H1 (cell line): Measurements from ENCODE around the gene RBFOX1. TPM values are rescaled to one million over a fixed set of nuclear protein-coding genes. Genes with fewer than 3 reads are reported as not detected.

Experiments
- CTCF ChIA-PET: fragments of 300-600 bp; sonication (Branson Sonifier 250); formaldehyde crosslinking; loops from one replicate; lab custom pipeline; 2021; ENCODE audit not compliant: partially characterized antibody; lab: Charles Lee
- POLR2A ChIA-PET: fragments of 300-600 bp; sonication (Branson Sonifier 250); formaldehyde crosslinking; loops from one replicate; lab custom pipeline; 2021; ENCODE audit warnings: inconsistent platforms; ENCODE audit not compliant: partially characterized antibody; lab: Charles Lee
- DNase-seq, 2 experiments: peaks; one replicate each; pipeline versions ENCODE4 v3.0.0 to v3.0.0-alpha.2; 2010 to 2022; ENCODE audit warnings: low spot score in 2 of 2, low read depth in 1 of 2, mixed read lengths in 1 of 2
- FAIRE-seq: peaks from 2 replicates; lab custom pipeline; 2011; peaks lifted over from hg19 to GRCh38; lab: Jason Lieb, UNC
- H2AFZ ChIP-seq: 2 replicates; pipeline ENCODE4 v1.8.1; 2012; ENCODE audit warnings: low read length, inconsistent platforms
- H2AK5ac ChIP-seq: 2 replicates; pipeline ENCODE4 v1.6.1; 2013; ENCODE audit warnings: low read depth, low read length
- H2BK120ac ChIP-seq: replicated peaks from 2 replicates; pipeline ENCODE3; 2013; ENCODE audit warnings: low read depth, low read length, inconsistent platforms
- H2BK12ac ChIP-seq: 2 replicates; pipeline ENCODE4 v1.6.1; 2013; ENCODE audit warnings: low read depth, low read length
- H2BK15ac ChIP-seq: 2 replicates; pipeline ENCODE4 v1.6.1; 2013; ENCODE audit warnings: low read length
- H2BK20ac ChIP-seq: 2 replicates; pipeline ENCODE4 v1.6.1; 2013; ENCODE audit warnings: low read length
- H2BK5ac ChIP-seq: 2 replicates; pipeline ENCODE4 v1.6.1; 2013; ENCODE audit warnings: low read depth, low read length
- H3K14ac ChIP-seq: 2 replicates; pipeline ENCODE4 v1.6.1; 2013; ENCODE audit warnings: inconsistent platforms; ENCODE audit not compliant: insufficient read length
- H3K18ac ChIP-seq: 2 replicates; pipeline ENCODE4 v1.6.1; 2013; ENCODE audit warnings: low read length; ENCODE audit errors: extremely low read depth
- H3K23ac ChIP-seq: 2 replicates; pipeline ENCODE4 v1.6.1; 2013; ENCODE audit warnings: inconsistent platforms; ENCODE audit not compliant: insufficient read length
- H3K23me2 ChIP-seq: 2 replicates; pipeline ENCODE4 v1.6.1; 2013; ENCODE audit warnings: low read depth, low read length
- H3K27ac ChIP-seq: 2 replicates; pipeline ENCODE4 v1.6.1; 2011; ENCODE audit warnings: low read depth, low read length, inconsistent platforms
- H3K27me3 ChIP-seq, 4 experiments: replicated peaks in 1 of 4; 1 replicate in 1 of 4; 2 replicates in 3 of 4; pipeline versions ENCODE4 v1.6.1 to v1.8.1; 2011 to 2013; ENCODE audit warnings: low read length in 3 of 4, mild to moderate bottlenecking in 3 of 4, inconsistent platforms in 2 of 4, mixed read lengths in 2 of 4, moderate library complexity in 1 of 4; ENCODE audit not compliant: control insufficient read depth in 3 of 4, insufficient read depth in 3 of 4; ENCODE audit errors: extremely low read depth in 1 of 4
- H3K36me3 ChIP-seq, 4 experiments: 2 replicates each; pipeline versions ENCODE4 v1.6.1 to v1.8.1; 2011 to 2013; ENCODE audit warnings: mild to moderate bottlenecking in 4 of 4, low read length in 3 of 4, moderate library complexity in 2 of 4, control low read depth in 1 of 4, inconsistent platforms in 1 of 4; ENCODE audit not compliant: insufficient read depth in 4 of 4, control insufficient read depth in 2 of 4
- H3K4ac ChIP-seq: replicated peaks from 2 replicates; pipeline ENCODE3; 2013; ENCODE audit warnings: low read length, low read depth, mixed read lengths, inconsistent platforms; ENCODE audit not compliant: insufficient read length
- H3K4me1 ChIP-seq, 4 experiments: replicated peaks in 1 of 4; 1 replicate in 1 of 4; 2 replicates in 3 of 4; pipeline versions ENCODE4 v1.6.1 to v1.8.1; 2011 to 2013; ENCODE audit warnings: low read length in 3 of 4, inconsistent platforms in 2 of 4, mixed read lengths in 1 of 4; ENCODE audit not compliant: insufficient read depth in 4 of 4, control insufficient read depth in 3 of 4
- H3K4me2 ChIP-seq, 2 experiments: 2 replicates each; pipeline versions ENCODE4 v1.6.1 to v1.8.1; 2011 to 2013; ENCODE audit warnings: low read depth in 2 of 2, low read length in 2 of 2, control low read depth in 1 of 2, inconsistent platforms in 1 of 2, mild to moderate bottlenecking in 1 of 2; ENCODE audit not compliant: insufficient read depth in 1 of 2
- H3K4me3 ChIP-seq, 4 experiments: fragments of 200-600, 300-600 bp in 1 of 4; sonication (generic), shearing (Covaris generic), sonication (Bioruptor Twin) in 1 of 4; 2 replicates each; pipeline versions ENCODE4 v1.5.1 to v1.8.1; 2011 to 2016; ENCODE audit warnings: low read length in 4 of 4, low read depth in 3 of 4, control low read depth in 2 of 4, inconsistent platforms in 2 of 4, mild to moderate bottlenecking in 2 of 4, mixed read lengths in 1 of 4, moderate library complexity in 1 of 4; ENCODE audit not compliant: insufficient read depth in 2 of 4; ENCODE audit errors: extremely low read depth in 1 of 4
- H3K56ac ChIP-seq: replicated peaks from 2 replicates; pipeline ENCODE3; 2013; ENCODE audit warnings: low read depth, mild to moderate bottlenecking, mixed read lengths, low read length, inconsistent platforms; ENCODE audit not compliant: insufficient read length
- H3K79me1 ChIP-seq: 2 replicates; pipeline ENCODE4 v1.6.1; 2013; ENCODE audit warnings: low read depth, low read length, control low read depth
- H3K79me2 ChIP-seq, 2 experiments: 2 replicates each; pipeline versions ENCODE4 v1.6.1 to v1.8.1; 2012 to 2013; ENCODE audit warnings: low read length in 2 of 2, mild to moderate bottlenecking in 2 of 2, inconsistent platforms in 1 of 2; ENCODE audit not compliant: insufficient read depth in 2 of 2, control insufficient read depth in 1 of 2
- H3K9ac ChIP-seq, 4 experiments: replicated peaks in 1 of 4; 1 replicate in 1 of 4; 2 replicates in 3 of 4; pipeline versions ENCODE4 v1.6.1 to v1.8.1; 2011 to 2013; ENCODE audit warnings: low read depth in 3 of 4, low read length in 3 of 4, control low read depth in 2 of 4, mild to moderate bottlenecking in 2 of 4, moderate library complexity in 2 of 4, inconsistent platforms in 1 of 4; ENCODE audit errors: extremely low read depth in 1 of 4
- H3K9me3 ChIP-seq, 2 experiments: 2 replicates each; pipeline versions ENCODE4 v1.6.1 to v1.8.1; 2012 to 2013; ENCODE audit warnings: mild to moderate bottlenecking in 2 of 2, moderate library complexity in 2 of 2, control low read depth in 1 of 2, inconsistent platforms in 1 of 2, low read depth in 1 of 2, low read length in 1 of 2, mixed read lengths in 1 of 2; ENCODE audit not compliant: insufficient read depth in 2 of 2
- H4K20me1 ChIP-seq, 2 experiments: replicated peaks in 1 of 2; 2 replicates each; pipeline versions ENCODE3 to v1.8.1; 2011 to 2013; ENCODE audit warnings: inconsistent platforms in 2 of 2, low read length in 2 of 2, mild to moderate bottlenecking in 1 of 2; ENCODE audit not compliant: insufficient read depth in 2 of 2, control insufficient read depth in 1 of 2
- H4K5ac ChIP-seq: 2 replicates; pipeline ENCODE4 v1.6.1; 2013; ENCODE audit warnings: low read length, low read depth, mixed read lengths, inconsistent platforms; ENCODE audit not compliant: insufficient read length
- H4K8ac ChIP-seq: 2 replicates; pipeline ENCODE4 v1.8.0; 2013; ENCODE audit warnings: mild to moderate bottlenecking, moderate library complexity, low read length, inconsistent platforms; ENCODE audit not compliant: insufficient read depth; ENCODE audit errors: extremely low read depth
- H4K91ac ChIP-seq: replicated peaks from 2 replicates; pipeline ENCODE3; 2013; ENCODE audit warnings: low read length, mixed read lengths, inconsistent platforms; ENCODE audit not compliant: insufficient read length
- EGR1 ChIP-seq: IDR thresholded peaks from 2 replicates; pipeline ENCODE4 v1.6.1; 2011; ENCODE audit warnings: low read depth, low read length, borderline replicate concordance
- HDAC2 ChIP-seq, 2 experiments: fragments of 300-600 bp in 1 of 2; sonication (generic) in 1 of 2; IDR thresholded peaks; 2 replicates each; pipeline ENCODE4 v1.6.1; 2011 to 2012; ENCODE audit warnings: low read depth in 2 of 2, low read length in 2 of 2, mild to moderate bottlenecking in 2 of 2, moderate library complexity in 2 of 2, borderline replicate concordance in 1 of 2, inconsistent platforms in 1 of 2
- JUN ChIP-seq: IDR thresholded peaks from 2 replicates; pipeline ENCODE4 v1.6.1; 2011; ENCODE audit warnings: low read depth, mild to moderate bottlenecking, improper control_type of control experiment, low read length
- MAFK ChIP-seq: IDR thresholded peaks from 2 replicates; pipeline ENCODE4 v1.6.1; 2012; ENCODE audit warnings: low read depth, mild to moderate bottlenecking, improper control_type of control experiment, low read length
- PHF8 ChIP-seq: fragments of 200-600 bp; sonication (generic); conservative IDR thresholded peaks from 2 replicates; pipeline ENCODE4 v1.7.1; 2012; ENCODE audit warnings: low read depth, mild to moderate bottlenecking, inconsistent platforms, low read length, moderate library complexity
- POLR2A ChIP-seq, 2 experiments: IDR thresholded peaks; 1 replicate in 1 of 2; 2 replicates in 1 of 2; pipeline ENCODE4 v1.6.1; 2011; ENCODE audit warnings: low read depth in 2 of 2, low read length in 2 of 2, mild to moderate bottlenecking in 2 of 2; ENCODE audit errors: control extremely low read depth in 1 of 2
- RAD21 ChIP-seq, 2 experiments: IDR thresholded peaks in 1 of 2; conservative IDR thresholded peaks in 1 of 2; 2 replicates each; pipeline ENCODE4 v1.6.1; 2011; ENCODE audit warnings: low read depth in 2 of 2, low read length in 2 of 2, improper control_type of control experiment in 1 of 2, inconsistent platforms in 1 of 2, mild to moderate bottlenecking in 1 of 2, moderate library complexity in 1 of 2
- RBBP5 ChIP-seq: IDR thresholded peaks from 2 replicates; pipeline ENCODE4 v1.7.1; 2012; ENCODE audit warnings: low read depth, mild to moderate bottlenecking, inconsistent platforms, low read length, moderate library complexity, borderline replicate concordance
- TAF1 ChIP-seq: IDR thresholded peaks from 2 replicates; pipeline ENCODE4 v1.6.1; 2011; ENCODE audit warnings: mild to moderate bottlenecking, low read depth, low read length
- TEAD4 ChIP-seq: IDR thresholded peaks from 2 replicates; pipeline ENCODE4 v1.6.1; 2012; ENCODE audit warnings: low read depth, low read length, inconsistent platforms, mixed read lengths
- WGBS, 2 experiments: shearing (Covaris generic) in 1 of 2; methylation state at CpG; one replicate each; pipeline versions ENCODE4 v1.1.6 to v1.1.7; 2013 to 2015; ENCODE audit warnings: low lambda C conversion rate in 2 of 2, mixed read lengths in 2 of 2, inconsistent platforms in 1 of 2, low coverage in 1 of 2, missing lambda C conversion rate in 1 of 2; ENCODE audit not compliant: insufficient replicate concordance in 2 of 2, insufficient coverage in 1 of 2, insufficient read length in 1 of 2; ENCODE audit errors: extremely low coverage in 1 of 2, missing lambda C conversion rate in 1 of 2; 5-methylcytosine and 5-hydroxymethylcytosine counted together
- polyA plus RNA-seq, 7 experiments: library from polyadenylated mRNA; depleted of rRNA in 3 of 7; stranded (reverse) in 5 of 7; unstranded in 2 of 7; fragments of >200 nt in 5 of 7; fragments of 200-250 nt in 2 of 7; gene quantifications; 1 replicate in 5 of 7; 2 replicates in 1 of 7; 4 replicates in 1 of 7; pipeline versions ENCODE4 v1.2.1 to v1.2.3, GENCODE V29; 2011 to 2013; ENCODE audit warnings: missing spikeins in 2 of 7, mixed read lengths in 2 of 7
- total RNA-seq: library from RNA; stranded (reverse); fragmentation: NEBNext Ultra II Directional; extraction: Animal tissue kit (Norgen Biotek cat#: 25700); gene quantifications from 2 replicates; pipeline ENCODE4 v1.2.1, GENCODE V29; 2021

Gene RBFOX1
- total and polyA plus RNA-seq, 2 of the 8 experiments (the other 6 are each of a cell fraction or from before 2014, with no cell fraction given): 1.7 to 2.8 TPM

DNA sequence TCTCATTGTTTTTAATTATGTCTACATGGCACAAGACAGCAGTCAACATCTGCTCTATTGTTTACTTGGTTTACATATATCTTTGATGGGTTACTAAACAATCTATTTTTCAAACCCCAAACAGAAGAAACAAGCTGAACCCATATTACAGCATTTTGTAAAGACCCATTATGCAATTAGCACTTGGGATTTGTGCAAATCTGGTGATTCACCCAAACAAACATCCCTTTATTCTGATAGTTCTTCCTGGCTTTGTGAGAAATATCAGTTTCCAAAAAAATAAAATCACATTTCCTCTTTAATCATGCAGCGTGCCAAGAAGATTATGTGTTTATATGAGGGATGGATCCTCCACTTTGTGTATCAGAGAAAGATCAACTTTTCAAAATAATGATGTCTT lies 16.8 kb upstream of the RBFOX1 start:
- no peak overlapping the region for H3K56ac ChIP-seq
- no peaks in the 10 kb centered on the region for H3K36me3 ChIP-seq
- H3K23me2 ChIP-seq: peaks cover 5% of the 10 kb centered on the region; the same call in 1 of the 2 replicates
- no peak overlapping the region for H2BK120ac ChIP-seq
- no peak overlapping the region for H3K23ac ChIP-seq
- 95% methylated on average over 1 of the region's 1 CpG; no CpG with 5 or more reads in 1 of the 2 experiments for WGBS, 2 experiments
- DNase-seq: no peak
- no peak overlapping the region for H3K27ac ChIP-seq
- no peaks in the 10 kb centered on the region for H3K27me3 ChIP-seq
- H2BK20ac ChIP-seq: no peak overlapping the region
- no peaks in the 10 kb centered on the region; a peak in 1 of 4 replicates for H3K79me2 ChIP-seq
- no peaks in the 10 kb centered on the region for H3K9me3 ChIP-seq
- TF ChIP-seq RBBP5: no peak
- TF ChIP-seq POLR2A (IDR thresholded peaks at IDR 0.05; ENCODE audit: control extremely low read depth in 1 of 2, low read depth in 2 of 2, low read length in 2 of 2): no peak
- no peak for TF ChIP-seq TAF1
- TF ChIP-seq JUN: no peak
- no peak for TF ChIP-seq TEAD4
- no peak for TF ChIP-seq PHF8
- no peak for TF ChIP-seq MAFK
- TF ChIP-seq RAD21 (IDR thresholded peaks at IDR 0.05 in 1 of 2, conservative IDR thresholded peaks at IDR 0.05 in 1 of 2; ENCODE audit: low read depth in 2 of 2, low read length in 2 of 2): no peak
- TF ChIP-seq EGR1: no peak
- TF ChIP-seq HDAC2 (IDR thresholded peaks at IDR 0.05; ENCODE audit: borderline replicate concordance in 1 of 2, low read depth in 2 of 2, low read length in 2 of 2): no peak
- H4K91ac ChIP-seq: no peak overlapping the region
- no peaks in the 10 kb centered on the region for H3K79me1 ChIP-seq
- no peak overlapping the region for H2AFZ ChIP-seq
- no peak overlapping the region for H4K5ac ChIP-seq
- no peak overlapping the region for H2AK5ac ChIP-seq
- H3K4me2 ChIP-seq: no peak overlapping the region
- no peak overlapping the region for H3K4ac ChIP-seq
- no peak overlapping the region for H2BK5ac ChIP-seq
- no peak overlapping the region for H2BK15ac ChIP-seq
- H3K9ac ChIP-seq: no peak overlapping the region
- POLR2A ChIA-PET: no interaction called here
- no peak overlapping the region for H2BK12ac ChIP-seq
- H3K18ac ChIP-seq: no peak overlapping the region
- CTCF ChIA-PET: interaction anchor here (0.6 kb wide), 1 partner anchor 248 kb away, joined by 3 read pairs; no protein-coding TSS in a partner anchor
- H3K4me3 ChIP-seq: no peak overlapping the region
- H3K14ac ChIP-seq: no peak overlapping the region
- H4K8ac ChIP-seq: no peak overlapping the region
- H3K4me1 ChIP-seq: no peaks in the 10 kb centered on the region
- peaks cover 0 to 4% of the 10 kb centered on the region in 2 experiments for H4K20me1 ChIP-seq
- FAIRE-seq: no peak
